Measurements from ENCODE around the gene ERCC6L.

- TF ChIP-seq CTCF (IDR thresholded peaks at IDR 0.05): no peak
- TF ChIP-seq POLR2A (IDR thresholded peaks at IDR 0.05): no peak
These were observed 34.9 kb upstream of the ERCC6L start for GRCh38 chrX:72273718-72274117.
